C4-2B (cell line): ENCODE results near the gene LRRTM4.
"Not testable (repeated sequence)": the region's sequence is repeated elsewhere in the genome, so short reads cannot be mapped to it uniquely, and the experiment has no call there.

Source experiments
- CTCF ChIP-seq: fragments of 450-650 bp; conservative IDR thresholded peaks from 2 replicates; pipeline ENCODE4 v1.5.1; 2017; ENCODE audit warnings: mild to moderate bottlenecking
- ZFX ChIP-seq: fragments of 450-650 bp; IDR thresholded peaks from 2 replicates; pipeline ENCODE4 v1.6.1; 2017

- TF ChIP-seq CTCF, ZFX: not testable (repeated sequence)
Measured at GRCh38 chr2:77164021-77164420, 358.2 kb downstream of the LRRTM4 start.
